ENCODE measurements around the gene ACSL6.

Gene ACSL6

DNA sequence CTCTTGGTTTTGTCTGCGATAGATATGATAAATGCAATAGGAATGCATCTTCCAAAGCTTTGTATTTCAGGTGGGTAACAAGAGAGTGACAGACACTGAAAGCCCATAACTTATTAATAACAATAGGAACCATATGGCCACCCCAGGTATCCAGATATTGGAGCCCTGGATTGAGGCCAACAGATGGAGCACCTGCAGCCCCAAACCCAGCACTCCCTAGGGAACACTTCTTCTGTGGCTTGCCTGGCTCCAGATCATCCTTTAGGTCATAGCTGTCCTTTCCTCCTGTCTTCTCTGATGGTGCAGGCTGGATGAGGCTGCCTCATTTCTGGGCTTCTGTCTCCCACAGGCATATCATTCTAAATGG lies 44.0 kb upstream of the ACSL6 start:
- no peaks in the 10 kb centered on the region for H3K27me3 ChIP-seq (ENCODE audit: low read depth, low read length)
- H3K9me3 ChIP-seq (ENCODE audit: control insufficient read depth in 1 of 2, low read length in 2 of 2), result no peaks in the 10 kb centered on the region
- no peaks in the 10 kb centered on the region for H3K36me3 ChIP-seq (ENCODE audit: control insufficient read depth in 1 of 2, insufficient read depth in 2 of 2, low read length in 2 of 2)
- H3K27ac ChIP-seq (ENCODE audit: low read length), result no peak overlapping the region
- no peak overlapping the region for H3K4me3 ChIP-seq (ENCODE audit: low read depth in 1 of 2, low read length in 2 of 2)
- no peaks in the 10 kb centered on the region for H3K4me1 ChIP-seq (ENCODE audit: control insufficient read depth in 1 of 2, insufficient read depth in 2 of 2, low read length in 2 of 2)

DNA sequence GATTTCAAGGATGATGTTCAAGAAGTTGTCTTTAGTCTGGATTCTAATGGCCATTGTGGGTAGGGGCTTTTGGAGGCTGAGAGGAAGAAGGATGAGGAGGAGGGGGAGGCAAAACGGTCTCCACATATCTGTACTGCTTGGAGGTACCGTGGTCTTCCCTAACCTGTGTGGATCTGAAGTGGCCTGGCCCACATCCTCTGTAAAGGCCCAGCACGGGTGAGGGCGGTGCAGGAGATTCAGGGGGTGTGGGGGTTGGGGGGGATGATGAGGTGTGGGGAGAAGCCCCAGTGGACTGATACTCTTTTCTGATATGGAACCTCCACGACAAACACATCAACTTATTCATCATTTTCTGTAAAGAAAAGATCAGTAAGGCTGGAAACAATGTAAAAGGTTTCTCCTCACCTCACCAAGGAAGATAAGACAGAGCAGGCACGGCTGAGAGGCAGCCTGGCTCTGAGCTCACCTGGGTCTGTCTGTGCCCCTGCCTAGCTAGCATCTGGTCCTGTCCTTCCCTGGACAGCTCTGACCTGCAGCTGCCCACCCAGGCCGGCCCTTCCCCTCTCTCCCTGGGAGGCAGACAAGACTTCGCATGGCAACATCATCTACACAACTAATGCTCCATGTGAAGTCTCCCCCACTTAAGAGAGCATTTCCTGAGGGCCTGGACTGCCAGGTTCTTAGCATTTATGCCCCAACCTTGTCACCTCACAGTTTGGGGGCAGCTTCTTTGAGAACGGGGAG lies 43.4 kb upstream of the ACSL6 start:
- no peak overlapping the region for H3K4me3 ChIP-seq (ENCODE audit: low read depth in 1 of 2, low read length in 2 of 2)
- no peaks in the 10 kb centered on the region for H3K9me3 ChIP-seq (ENCODE audit: control insufficient read depth in 1 of 2, low read length in 2 of 2)
- H3K27ac ChIP-seq (ENCODE audit: low read length), result no peak overlapping the region
- H3K27me3 ChIP-seq (ENCODE audit: low read depth, low read length), result no peaks in the 10 kb centered on the region
- H3K4me1 ChIP-seq (ENCODE audit: control insufficient read depth in 1 of 2, insufficient read depth in 2 of 2, low read length in 2 of 2), result no peaks in the 10 kb centered on the region
- H3K36me3 ChIP-seq (ENCODE audit: control insufficient read depth in 1 of 2, insufficient read depth in 2 of 2, low read length in 2 of 2), result no peaks in the 10 kb centered on the region

DNA sequence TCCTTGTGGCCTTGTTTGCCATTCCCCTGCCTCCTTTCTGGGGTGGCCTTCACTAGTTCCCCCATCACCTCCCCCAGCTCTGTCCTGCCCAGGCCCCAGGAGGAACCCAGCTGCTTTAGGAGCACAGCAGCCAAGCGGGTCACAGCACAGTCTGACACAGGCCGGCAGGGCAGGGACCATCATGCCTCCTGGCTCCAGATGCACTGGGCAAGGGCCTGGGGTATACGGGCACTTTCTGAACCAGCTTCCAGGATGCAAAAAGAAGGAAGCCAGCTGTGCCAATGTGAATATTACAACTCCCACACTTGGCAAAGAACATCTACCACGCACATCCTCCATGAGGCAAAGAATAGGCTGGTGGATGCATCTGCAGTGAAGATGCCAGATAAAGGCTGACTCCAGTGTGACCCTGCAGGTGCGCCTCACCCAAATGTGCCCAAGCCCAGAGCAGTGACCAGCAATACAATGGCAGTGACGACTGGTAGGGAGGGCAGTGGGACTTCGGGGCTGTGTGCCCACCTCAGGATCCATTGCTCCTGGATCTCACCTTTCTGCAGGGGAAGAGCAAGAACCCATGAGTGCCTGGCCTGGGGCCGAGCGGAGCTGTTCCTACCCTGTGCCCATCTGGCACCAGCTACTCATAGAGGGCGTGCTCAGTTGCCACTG lies 42.7 kb upstream of the ACSL6 start:
- Histone ChIP-seq H3K27me3 (ENCODE audit: low read depth, low read length) (no peaks in the 10 kb centered on the region), H3K4me1 (ENCODE audit: control insufficient read depth in 1 of 2, insufficient read depth in 2 of 2, low read length in 2 of 2) (no peaks in the 10 kb centered on the region), H3K27ac (ENCODE audit: low read length) (no peak overlapping the region)

DNA sequence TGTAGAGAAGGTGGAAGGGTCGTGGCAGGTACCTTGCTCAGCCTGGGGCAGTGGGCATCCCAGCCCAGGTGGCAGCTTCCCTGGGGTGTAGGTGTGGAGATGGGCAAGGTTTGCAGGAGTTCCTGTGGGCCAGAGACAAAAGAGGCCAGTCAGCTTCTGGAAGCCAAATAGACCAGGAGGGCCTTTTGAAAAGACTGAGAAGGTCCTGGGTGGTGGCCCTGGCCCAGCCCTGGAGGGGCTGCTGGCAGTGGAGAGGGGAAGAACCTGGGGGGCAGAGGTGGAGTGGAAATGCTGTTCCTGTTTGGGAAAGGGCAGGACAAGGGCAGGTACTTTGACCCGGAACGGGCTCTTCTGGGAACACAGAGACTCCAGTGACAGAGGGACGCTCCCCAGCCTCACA lies 42.0 kb upstream of the ACSL6 start:
- H3K9me3 ChIP-seq (ENCODE audit: control insufficient read depth in 1 of 2, low read length in 2 of 2), result no peaks in the 10 kb centered on the region
- no peaks in the 10 kb centered on the region for H3K36me3 ChIP-seq (ENCODE audit: control insufficient read depth in 1 of 2, insufficient read depth in 2 of 2, low read length in 2 of 2)
- no peak overlapping the region for H3K27ac ChIP-seq (ENCODE audit: low read length)
- H3K4me1 ChIP-seq (ENCODE audit: control insufficient read depth in 1 of 2, insufficient read depth in 2 of 2, low read length in 2 of 2), result no peaks in the 10 kb centered on the region
- H3K27me3 ChIP-seq (ENCODE audit: low read depth, low read length), result no peaks in the 10 kb centered on the region
- H3K4me3 ChIP-seq (ENCODE audit: low read depth in 1 of 2, low read length in 2 of 2), result no peak overlapping the region

More for the DNA sequence above, 42.7 kb upstream of the ACSL6 start:
- Histone ChIP-seq H3K4me3 (ENCODE audit: low read depth in 1 of 2, low read length in 2 of 2) (no peak overlapping the region), H3K9me3 (ENCODE audit: control insufficient read depth in 1 of 2, low read length in 2 of 2) (no peaks in the 10 kb centered on the region), H3K36me3 (ENCODE audit: control insufficient read depth in 1 of 2, insufficient read depth in 2 of 2, low read length in 2 of 2) (no peaks in the 10 kb centered on the region)

DNA sequence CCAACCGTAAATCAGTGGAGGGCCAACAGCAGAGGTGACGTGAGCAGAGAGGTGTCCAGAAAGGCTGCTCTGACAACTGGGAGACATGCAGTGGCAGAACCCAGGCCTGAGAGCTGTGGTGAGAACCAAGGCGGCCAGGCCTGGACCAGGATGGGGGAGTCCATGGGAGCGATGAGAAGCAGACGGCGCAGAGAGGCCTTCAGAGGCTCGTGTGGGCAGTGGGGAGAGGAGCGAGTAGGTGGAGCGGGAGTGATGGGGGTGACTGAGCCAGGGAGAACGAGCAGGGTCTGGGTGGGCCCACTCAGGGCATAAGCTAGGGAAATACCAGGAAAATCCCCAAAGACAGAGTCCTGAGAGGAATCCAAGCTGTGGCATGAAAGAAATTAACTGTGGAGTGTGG lies 41.1 kb upstream of the ACSL6 start:
- Histone ChIP-seq H3K4me1 (ENCODE audit: control insufficient read depth in 1 of 2, insufficient read depth in 2 of 2, low read length in 2 of 2) (no peaks in the 10 kb centered on the region), H3K4me3 (ENCODE audit: low read depth in 1 of 2, low read length in 2 of 2) (no peak overlapping the region), H3K36me3 (ENCODE audit: control insufficient read depth in 1 of 2, insufficient read depth in 2 of 2, low read length in 2 of 2) (no peaks in the 10 kb centered on the region), H3K27ac (ENCODE audit: low read length) (no peak overlapping the region), H3K27me3 (ENCODE audit: low read depth, low read length) (no peaks in the 10 kb centered on the region), H3K9me3 (ENCODE audit: control insufficient read depth in 1 of 2, low read length in 2 of 2) (no peaks in the 10 kb centered on the region)

DNA sequence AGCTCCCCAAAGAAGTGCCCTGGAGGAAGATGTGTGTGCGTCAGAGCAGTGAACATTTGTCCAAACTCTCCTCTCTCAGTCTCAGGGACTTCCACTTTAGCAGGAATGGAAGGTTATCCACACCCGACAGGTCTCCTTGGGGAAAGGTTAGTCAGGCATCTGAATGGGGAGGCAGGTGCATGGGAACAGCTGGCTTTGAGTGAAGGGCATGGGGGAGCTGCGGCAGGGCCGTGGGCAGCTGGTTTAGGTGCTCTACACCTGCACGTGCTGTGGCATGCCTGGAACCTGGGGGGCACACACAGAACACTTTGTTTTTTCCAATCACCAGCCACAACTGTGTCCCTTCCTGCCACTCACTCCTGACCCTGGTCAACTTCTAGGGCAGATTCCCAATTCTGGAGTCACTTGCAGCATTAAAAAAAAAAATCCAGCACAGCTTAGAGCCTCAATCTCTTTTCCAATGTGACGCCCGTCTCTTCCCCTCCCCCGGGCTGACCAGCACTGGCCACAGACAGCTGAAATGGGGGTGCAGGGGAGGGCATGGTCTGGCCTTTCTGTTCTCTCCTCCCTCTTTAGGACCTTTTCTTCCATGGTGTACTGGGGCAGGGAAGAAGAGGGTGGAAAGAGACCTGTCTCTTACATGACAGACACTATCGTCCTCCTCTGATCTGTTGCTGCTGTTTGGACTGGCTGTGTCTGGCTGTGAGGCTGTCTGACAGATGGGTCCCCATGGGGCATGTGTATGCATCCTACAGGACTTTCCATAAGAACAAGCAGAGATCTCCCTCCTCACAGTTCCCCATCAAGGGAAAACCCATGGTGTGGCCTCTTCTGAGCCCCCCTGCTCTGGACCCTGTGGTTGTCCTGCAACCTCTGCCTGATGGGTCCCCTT lies 39.4 kb upstream of the ACSL6 start:
- Histone ChIP-seq H3K4me3 (ENCODE audit: low read depth in 1 of 2, low read length in 2 of 2) (no peak overlapping the region), H3K27me3 (ENCODE audit: low read depth, low read length) (no peaks in the 10 kb centered on the region), H3K4me1 (ENCODE audit: control insufficient read depth in 1 of 2, insufficient read depth in 2 of 2, low read length in 2 of 2) (no peaks in the 10 kb centered on the region), H3K27ac (ENCODE audit: low read length) (no peak overlapping the region), H3K9me3 (ENCODE audit: control insufficient read depth in 1 of 2, low read length in 2 of 2) (no peaks in the 10 kb centered on the region), H3K36me3 (ENCODE audit: control insufficient read depth in 1 of 2, insufficient read depth in 2 of 2, low read length in 2 of 2) (no peaks in the 10 kb centered on the region)

DNA sequence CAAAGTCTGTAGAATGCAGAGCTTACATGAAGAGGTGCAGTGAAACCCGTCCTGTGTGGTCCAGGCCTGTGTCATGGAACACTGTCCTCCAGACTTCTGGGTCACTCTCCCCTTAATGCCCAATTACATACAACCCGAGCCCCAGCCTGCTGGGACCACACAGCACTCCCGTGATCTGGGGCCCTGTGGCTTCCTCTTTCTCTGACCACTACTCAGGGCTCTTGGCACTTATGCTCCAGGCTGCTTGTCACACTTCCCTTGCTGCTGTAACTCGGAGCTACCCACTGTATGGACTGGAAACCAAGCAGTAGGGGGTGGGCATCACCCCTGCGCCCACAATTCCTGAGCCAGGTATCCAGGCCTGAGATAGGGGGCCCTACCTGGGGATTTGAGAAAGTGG lies 38.7 kb upstream of the ACSL6 start:
- no peaks in the 10 kb centered on the region for H3K9me3 ChIP-seq (ENCODE audit: control insufficient read depth in 1 of 2, low read length in 2 of 2)
- H3K36me3 ChIP-seq (ENCODE audit: control insufficient read depth in 1 of 2, insufficient read depth in 2 of 2, low read length in 2 of 2), result no peaks in the 10 kb centered on the region
- no peaks in the 10 kb centered on the region for H3K27me3 ChIP-seq (ENCODE audit: low read depth, low read length)
- H3K27ac ChIP-seq (ENCODE audit: low read length), result no peak overlapping the region
- H3K4me1 ChIP-seq (ENCODE audit: control insufficient read depth in 1 of 2, insufficient read depth in 2 of 2, low read length in 2 of 2), result no peaks in the 10 kb centered on the region
- no peak overlapping the region for H3K4me3 ChIP-seq (ENCODE audit: low read depth in 1 of 2, low read length in 2 of 2)

DNA sequence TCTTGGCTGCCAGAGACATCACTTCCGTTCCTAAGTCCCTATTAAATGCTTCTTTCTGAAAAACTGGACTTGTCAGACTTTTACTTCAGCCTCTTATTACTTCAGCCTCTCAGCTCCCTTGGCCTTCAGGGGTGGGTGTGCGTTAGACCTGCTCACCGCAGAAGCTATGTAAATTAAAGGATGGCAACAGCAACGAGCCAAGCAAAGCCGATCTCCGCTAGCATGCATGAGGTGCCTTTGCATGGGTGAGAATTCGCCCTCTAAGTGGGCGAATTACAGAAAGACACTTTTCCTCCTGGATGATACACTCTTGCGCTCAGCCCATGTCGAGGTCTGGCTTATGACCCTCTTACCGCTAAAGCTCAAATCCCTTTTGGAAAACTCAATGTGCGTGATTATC lies 38.1 kb upstream of the ACSL6 start:
- Histone ChIP-seq H3K4me1 (ENCODE audit: control insufficient read depth in 1 of 2, insufficient read depth in 2 of 2, low read length in 2 of 2) (no peaks in the 10 kb centered on the region), H3K4me3 (ENCODE audit: low read depth in 1 of 2, low read length in 2 of 2) (no peak overlapping the region), H3K36me3 (ENCODE audit: control insufficient read depth in 1 of 2, insufficient read depth in 2 of 2, low read length in 2 of 2) (no peaks in the 10 kb centered on the region), H3K27ac (ENCODE audit: low read length) (no peak overlapping the region), H3K9me3 (ENCODE audit: control insufficient read depth in 1 of 2, low read length in 2 of 2) (no peaks in the 10 kb centered on the region), H3K27me3 (ENCODE audit: low read depth, low read length) (no peaks in the 10 kb centered on the region)

DNA sequence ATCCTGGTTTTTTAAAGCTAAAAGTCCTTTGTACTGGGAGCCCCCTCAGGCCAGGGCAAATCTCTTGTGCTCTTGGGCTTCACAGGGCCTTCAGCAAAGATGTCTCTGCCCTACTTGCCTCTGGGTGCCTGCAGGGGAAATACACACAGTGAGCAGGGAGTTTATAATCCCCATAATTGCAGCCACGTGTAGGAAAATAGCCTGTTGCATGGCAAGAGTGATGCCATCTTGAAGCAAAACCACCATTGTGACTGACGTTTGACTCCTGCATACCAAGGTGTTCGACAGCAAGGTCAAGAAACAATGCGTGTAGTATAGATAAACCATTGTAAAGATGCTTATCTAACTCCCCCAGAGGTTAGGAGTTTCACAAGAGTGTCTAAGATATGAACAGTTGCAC lies 37.6 kb upstream of the ACSL6 start:
- no peaks in the 10 kb centered on the region for H3K36me3 ChIP-seq (ENCODE audit: control insufficient read depth in 1 of 2, insufficient read depth in 2 of 2, low read length in 2 of 2)
- H3K4me3 ChIP-seq (ENCODE audit: low read depth in 1 of 2, low read length in 2 of 2), result no peak overlapping the region
- H3K4me1 ChIP-seq (ENCODE audit: control insufficient read depth in 1 of 2, insufficient read depth in 2 of 2, low read length in 2 of 2), result no peaks in the 10 kb centered on the region
- H3K9me3 ChIP-seq (ENCODE audit: control insufficient read depth in 1 of 2, low read length in 2 of 2), result no peaks in the 10 kb centered on the region
- no peak overlapping the region for H3K27ac ChIP-seq (ENCODE audit: low read length)
- H3K27me3 ChIP-seq (ENCODE audit: low read depth, low read length), result no peaks in the 10 kb centered on the region

DNA sequence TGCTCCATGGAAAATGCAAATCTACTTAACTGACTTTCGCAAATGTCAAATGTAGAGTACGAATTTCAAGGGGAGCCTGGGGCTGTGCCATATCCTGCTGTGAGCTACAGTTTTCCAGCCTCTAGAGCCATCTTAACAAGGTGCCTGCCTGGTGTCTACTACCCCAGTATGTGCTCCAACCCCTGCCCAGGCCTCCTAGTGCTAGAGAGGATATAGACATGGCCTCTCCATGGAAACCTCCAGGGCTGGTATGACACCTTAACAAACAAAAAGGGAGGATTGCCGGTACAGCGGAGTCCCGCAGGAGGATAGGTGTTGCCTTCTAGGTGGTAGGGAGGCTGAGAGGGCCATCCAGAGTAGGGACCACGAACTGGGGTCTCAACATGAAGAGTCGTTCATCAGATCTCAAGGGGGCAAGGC lies 35.4 kb upstream of the ACSL6 start:
- Histone ChIP-seq H3K4me1 (ENCODE audit: control insufficient read depth in 1 of 2, insufficient read depth in 2 of 2, low read length in 2 of 2) (no peaks in the 10 kb centered on the region), H3K27ac (ENCODE audit: low read length) (no peak overlapping the region), H3K9me3 (ENCODE audit: control insufficient read depth in 1 of 2, low read length in 2 of 2) (no peaks in the 10 kb centered on the region), H3K36me3 (ENCODE audit: control insufficient read depth in 1 of 2, insufficient read depth in 2 of 2, low read length in 2 of 2) (no peaks in the 10 kb centered on the region), H3K27me3 (ENCODE audit: low read depth, low read length) (no peaks in the 10 kb centered on the region), H3K4me3 (ENCODE audit: low read depth in 1 of 2, low read length in 2 of 2) (no peak overlapping the region)

DNA sequence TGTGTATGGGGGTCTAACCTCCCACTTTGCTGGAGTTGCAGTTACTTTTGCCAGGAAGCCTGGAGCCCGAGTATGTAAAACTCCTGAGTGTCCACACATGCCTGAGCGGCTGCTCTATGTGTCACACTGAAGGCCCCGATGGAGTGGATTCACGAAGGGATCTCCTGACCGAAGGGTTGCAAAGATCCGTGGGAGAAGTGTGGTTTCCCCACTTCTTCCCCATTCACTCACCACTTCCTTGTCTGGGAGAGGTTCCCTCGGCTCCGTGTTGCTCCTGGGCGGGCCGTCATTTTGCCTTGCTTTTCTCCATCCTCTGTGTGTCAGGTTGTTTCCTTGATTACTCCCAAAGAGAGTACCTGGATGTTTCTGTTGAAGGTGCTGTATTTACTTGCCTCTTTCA lies 32.7 kb upstream of the ACSL6 start:
- no peaks in the 10 kb centered on the region for H3K27me3 ChIP-seq (ENCODE audit: low read depth, low read length)
- H3K27ac ChIP-seq (ENCODE audit: low read length), result no peak overlapping the region
- H3K36me3 ChIP-seq (ENCODE audit: control insufficient read depth in 1 of 2, insufficient read depth in 2 of 2, low read length in 2 of 2), result no peaks in the 10 kb centered on the region
- H3K4me1 ChIP-seq (ENCODE audit: control insufficient read depth in 1 of 2, insufficient read depth in 2 of 2, low read length in 2 of 2), result no peaks in the 10 kb centered on the region
- H3K9me3 ChIP-seq (ENCODE audit: control insufficient read depth in 1 of 2, low read length in 2 of 2), result no peaks in the 10 kb centered on the region
- H3K4me3 ChIP-seq (ENCODE audit: low read depth in 1 of 2, low read length in 2 of 2), result no peak overlapping the region

Data from muscle layer of duodenum (tissue), 2 donors.